Immature natural killer cell (primary cell): ENCODE results near the gene TM4SF1. TPM values are rescaled to one million over a fixed set of nuclear protein-coding genes. Genes with fewer than 3 reads are reported as not detected.
"Not testable (repeated sequence)": the region's sequence is repeated elsewhere in the genome, so short reads cannot be mapped to it uniquely, and the experiment has no call there.

Experiments
- DNase-seq, 3 donors: peaks; one replicate each; pipeline ENCODE4 v3.0.0; 2022; ENCODE audit warnings: mixed read lengths in 1 of 3
- H3K27ac Mint-ChIP-seq, 6 donors: one replicate each; pipeline ENCODE4 v1.8.0; 2020; ENCODE audit warnings: mixed read lengths in 6 of 6, mild to moderate bottlenecking in 5 of 6, inconsistent platforms in 4 of 6, moderate library complexity in 3 of 6
- H3K27me3 Mint-ChIP-seq, 3 donors: one replicate each; pipeline ENCODE4 v1.8.0; 2020 to 2021; ENCODE audit warnings: low read depth in 3 of 3, mild to moderate bottlenecking in 3 of 3, mixed read lengths in 3 of 3, moderate library complexity in 3 of 3, inconsistent platforms in 1 of 3
- H3K36me3 Mint-ChIP-seq, 3 donors: one replicate each; pipeline ENCODE4 v1.8.0; 2020; ENCODE audit warnings: mixed read lengths in 3 of 3, inconsistent platforms in 2 of 3, mild to moderate bottlenecking in 2 of 3
- H3K4me1 Mint-ChIP-seq, 2 donors: one replicate each; pipeline ENCODE4 v1.8.0; 2020; ENCODE audit warnings: inconsistent platforms in 2 of 2, mild to moderate bottlenecking in 2 of 2, mixed read lengths in 2 of 2, moderate library complexity in 1 of 2
- H3K4me3 Mint-ChIP-seq, 5 donors: one replicate each; pipeline ENCODE4 v1.8.0; 2020; ENCODE audit warnings: mild to moderate bottlenecking in 5 of 5, mixed read lengths in 5 of 5, inconsistent platforms in 3 of 5, moderate library complexity in 3 of 5
- H3K9me3 Mint-ChIP-seq, 6 donors: one replicate each; pipeline ENCODE4 v1.8.0; 2020; ENCODE audit warnings: mild to moderate bottlenecking in 6 of 6, mixed read lengths in 6 of 6, inconsistent platforms in 4 of 6, moderate library complexity in 3 of 6
- polyA plus RNA-seq, 3 donors: library from polyadenylated mRNA; unstranded; fragments of 300-500 nt; fragmentation: Illumina TruSeq; gene quantifications; one replicate each; pipeline ENCODE4 v1.2.3, GENCODE V29; 2021

The TM4SF1 gene
- polyA plus RNA-seq, 3 donors from 2014 or later: not detected

- Mint-ChIP-seq H3K9me3 (no peaks in the 10 kb centered on the region), H3K4me1 (peaks cover 7 to 23% of the 10 kb centered on the region in 2 donors)
Observed at GRCh38 chr3:149388531-149389417, 11.3 kb upstream of the TM4SF1 start.

GRCh38 chr3:149388001-149388440, 10.6 kb upstream of the TM4SF1 start:
- H3K27ac Mint-ChIP-seq: no peak overlapping the region
- H3K36me3 Mint-ChIP-seq: no peaks in the 10 kb centered on the region
- H3K9me3 Mint-ChIP-seq: no peaks in the 10 kb centered on the region

More at GRCh38 chr3:149388531-149389417, 11.3 kb upstream of the TM4SF1 start:
- Mint-ChIP-seq H3K4me3 (no peak overlapping the region), H3K27ac (no peak overlapping the region), H3K27me3 (peaks cover 0 to 2% (median 1%) of the 10 kb centered on the region in 3 donors), H3K36me3 (no peaks in the 10 kb centered on the region)
- DNase-seq: no peak

DNA sequence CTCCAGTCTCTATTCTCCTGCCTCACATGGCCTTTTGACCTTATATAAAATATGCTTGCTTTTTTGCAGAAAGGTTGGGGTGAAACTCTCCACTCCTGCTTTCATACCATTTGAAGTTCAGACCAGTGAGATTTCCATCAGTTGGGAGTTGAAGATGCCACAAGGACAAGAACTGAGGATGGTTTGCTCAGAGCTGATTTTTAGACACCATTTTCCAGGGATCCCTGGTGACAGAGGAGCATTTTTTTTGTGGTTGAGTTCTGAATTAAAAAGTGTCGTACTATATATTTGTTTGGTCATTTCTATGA, 8.8 kb upstream of the TM4SF1 start:
- no peak overlapping the region for H3K4me3 Mint-ChIP-seq
- H3K36me3 Mint-ChIP-seq: no peaks in the 10 kb centered on the region
- H3K27ac Mint-ChIP-seq: no peak overlapping the region
- H3K4me1 Mint-ChIP-seq: peaks cover 12 to 24% of the 10 kb centered on the region in 2 donors
- DNase-seq: no peak
- peaks cover 0 to 2% (median 1%) of the 10 kb centered on the region in 3 donors for H3K27me3 Mint-ChIP-seq
- no peaks in the 10 kb centered on the region for H3K9me3 Mint-ChIP-seq

More at GRCh38 chr3:149388001-149388440, 10.6 kb upstream of the TM4SF1 start:
- DNase-seq: no peak
- Mint-ChIP-seq H3K4me1 (peaks cover 12 to 24% of the 10 kb centered on the region in 2 donors), H3K4me3 (no peak overlapping the region), H3K27me3 (peaks cover 0 to 2% (median 1%) of the 10 kb centered on the region in 3 donors)

GRCh38 chr3:149385617-149386298, 8.3 kb upstream of the TM4SF1 start:
- no peak for DNase-seq
- Mint-ChIP-seq H3K9me3 (no peaks in the 10 kb centered on the region), H3K4me3 (no peak overlapping the region), H3K27me3 (peaks cover 0 to 2% (median 1%) of the 10 kb centered on the region in 3 donors), H3K4me1 (peaks cover 12 to 24% of the 10 kb centered on the region in 2 donors), H3K27ac (no peak overlapping the region), H3K36me3 (no peaks in the 10 kb centered on the region)

- no peaks in the 10 kb centered on the region for H3K36me3 Mint-ChIP-seq
- H3K27me3 Mint-ChIP-seq: peaks cover 0 to 2% (median 1%) of the 10 kb centered on the region in 3 donors
- peaks cover 12 to 24% of the 10 kb centered on the region in 2 donors for H3K4me1 Mint-ChIP-seq
- no peak for DNase-seq
- no peaks in the 10 kb centered on the region for H3K9me3 Mint-ChIP-seq
- H3K27ac Mint-ChIP-seq: no peak overlapping the region
- no peak overlapping the region for H3K4me3 Mint-ChIP-seq
Observed at GRCh38 chr3:149384911-149385321, 7.5 kb upstream of the TM4SF1 start.

DNA sequence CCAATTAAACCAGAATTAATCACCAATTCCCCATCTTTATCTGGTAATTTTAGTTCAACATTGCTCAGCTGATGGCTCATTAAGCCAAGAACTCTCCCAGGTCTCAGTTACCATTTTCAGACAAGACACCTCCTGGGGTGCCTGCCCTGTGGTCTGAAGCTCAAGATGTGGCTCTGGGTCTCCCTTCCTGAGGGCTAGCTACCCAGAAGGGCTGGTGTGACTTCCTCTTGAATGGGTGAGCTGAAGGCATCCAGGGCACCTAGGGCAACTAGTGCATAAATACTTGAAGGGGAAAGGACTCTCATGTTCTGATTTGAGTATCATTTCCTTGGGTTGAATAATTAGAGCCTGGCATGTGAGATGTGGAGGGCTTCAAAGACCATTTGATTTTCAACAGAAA, 6.7 kb upstream of the TM4SF1 start:
- H3K36me3 Mint-ChIP-seq: no peaks in the 10 kb centered on the region
- H3K4me1 Mint-ChIP-seq: peaks cover 12 to 24% of the 10 kb centered on the region in 2 donors
- peak overlapping the region in 2 of 6 donors; percentile 28 to 81 for H3K27ac Mint-ChIP-seq
- peaks cover 0 to 2% (median 1%) of the 10 kb centered on the region in 3 donors for H3K27me3 Mint-ChIP-seq
- peak overlapping the region in 2 of 5 donors; percentile 10 to 38 for H3K4me3 Mint-ChIP-seq
- DNase-seq: peak in 2 of 3 donors; percentile 21 to 30
- no peaks in the 10 kb centered on the region for H3K9me3 Mint-ChIP-seq

- DNase-seq: no peak
- Mint-ChIP-seq H3K9me3 (no peaks in the 10 kb centered on the region), H3K27me3 (peaks cover 0 to 2% (median 1%) of the 10 kb centered on the region in 3 donors), H3K36me3 (no peaks in the 10 kb centered on the region), H3K27ac (peak overlapping the region in 2 of 6 donors; percentile 42 to 81), H3K4me1 (peaks cover 12 to 24% of the 10 kb centered on the region in 2 donors), H3K4me3 (peak overlapping the region in 1 of 5 donors; percentile 49)
Observed at GRCh38 chr3:149383703-149384102, 6.3 kb upstream of the TM4SF1 start.

DNA sequence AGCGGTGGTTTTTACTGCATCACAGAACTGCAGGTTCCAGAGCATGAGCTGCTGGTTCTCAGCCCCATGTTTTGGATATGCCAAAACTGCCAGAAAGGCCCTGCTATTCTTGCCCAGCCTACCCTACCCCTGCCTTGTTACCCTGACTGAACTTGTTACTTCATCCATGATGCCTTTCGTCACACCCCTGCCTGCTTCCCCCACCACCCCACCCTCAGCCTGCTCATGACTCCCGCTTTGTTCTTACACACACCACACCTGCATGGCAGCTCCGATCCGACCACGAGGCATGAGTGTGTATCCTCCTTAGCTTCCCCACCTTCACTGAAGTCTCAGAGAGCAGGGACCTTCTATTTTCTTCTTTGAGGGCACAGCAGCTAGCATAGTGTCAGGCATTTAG, 5.1 kb upstream of the TM4SF1 start:
- Mint-ChIP-seq H3K27me3 (peaks cover 0 to 1% (median 0%) of the 10 kb centered on the region in 3 donors), H3K36me3 (no peaks in the 10 kb centered on the region), H3K4me1 (peaks cover 12 to 26% of the 10 kb centered on the region in 2 donors), H3K27ac (no peak overlapping the region), H3K4me3 (no peak overlapping the region), H3K9me3 (no peaks in the 10 kb centered on the region)
- DNase-seq: no peak

DNA sequence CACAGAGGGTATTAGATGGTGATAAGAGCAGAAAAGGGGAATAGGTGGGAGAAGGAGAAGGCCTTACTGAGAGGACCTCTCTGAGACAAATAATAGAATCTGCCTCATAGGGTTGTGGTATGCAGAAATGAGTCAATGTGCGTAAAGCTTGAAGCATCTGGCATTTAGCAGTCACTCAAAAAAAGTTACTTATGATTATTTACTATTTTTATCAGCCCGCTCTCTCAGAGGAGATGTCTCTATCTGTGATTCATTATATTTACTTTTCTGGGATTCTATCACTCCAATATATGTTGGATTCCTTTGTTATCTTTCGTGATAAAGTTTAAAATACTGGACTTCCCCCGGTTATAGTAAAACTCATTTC, 4.6 kb upstream of the TM4SF1 start:
- Mint-ChIP-seq H3K4me3 (no peak overlapping the region), H3K27me3 (peaks cover 0 to 1% (median 0%) of the 10 kb centered on the region in 3 donors), H3K36me3 (no peaks in the 10 kb centered on the region), H3K4me1 (peaks cover 12 to 31% of the 10 kb centered on the region in 2 donors), H3K9me3 (no peaks in the 10 kb centered on the region), H3K27ac (no peak overlapping the region)
- DNase-seq: no peak

- Mint-ChIP-seq H3K36me3 (no peaks in the 10 kb centered on the region), H3K4me1 (peaks cover 12 to 34% of the 10 kb centered on the region in 2 donors), H3K4me3 (no peak overlapping the region), H3K27me3 (peaks cover 0 to 1% (median 0%) of the 10 kb centered on the region in 3 donors), H3K27ac (no peak overlapping the region), H3K9me3 (no peaks in the 10 kb centered on the region)
- DNase-seq: no peak
Observed at GRCh38 chr3:149381173-149382100, 4.0 kb upstream of the TM4SF1 start.

GRCh38 chr3:149380220-149380619, 2.8 kb upstream of the TM4SF1 start:
- DNase-seq, H3K4me3 Mint-ChIP-seq, H3K9me3 Mint-ChIP-seq, H3K36me3 Mint-ChIP-seq, H3K27ac Mint-ChIP-seq, H3K27me3 Mint-ChIP-seq: not testable (repeated sequence)
- H3K4me1 Mint-ChIP-seq: peaks cover 12 to 31% of the 10 kb centered on the region in 2 donors

DNA sequence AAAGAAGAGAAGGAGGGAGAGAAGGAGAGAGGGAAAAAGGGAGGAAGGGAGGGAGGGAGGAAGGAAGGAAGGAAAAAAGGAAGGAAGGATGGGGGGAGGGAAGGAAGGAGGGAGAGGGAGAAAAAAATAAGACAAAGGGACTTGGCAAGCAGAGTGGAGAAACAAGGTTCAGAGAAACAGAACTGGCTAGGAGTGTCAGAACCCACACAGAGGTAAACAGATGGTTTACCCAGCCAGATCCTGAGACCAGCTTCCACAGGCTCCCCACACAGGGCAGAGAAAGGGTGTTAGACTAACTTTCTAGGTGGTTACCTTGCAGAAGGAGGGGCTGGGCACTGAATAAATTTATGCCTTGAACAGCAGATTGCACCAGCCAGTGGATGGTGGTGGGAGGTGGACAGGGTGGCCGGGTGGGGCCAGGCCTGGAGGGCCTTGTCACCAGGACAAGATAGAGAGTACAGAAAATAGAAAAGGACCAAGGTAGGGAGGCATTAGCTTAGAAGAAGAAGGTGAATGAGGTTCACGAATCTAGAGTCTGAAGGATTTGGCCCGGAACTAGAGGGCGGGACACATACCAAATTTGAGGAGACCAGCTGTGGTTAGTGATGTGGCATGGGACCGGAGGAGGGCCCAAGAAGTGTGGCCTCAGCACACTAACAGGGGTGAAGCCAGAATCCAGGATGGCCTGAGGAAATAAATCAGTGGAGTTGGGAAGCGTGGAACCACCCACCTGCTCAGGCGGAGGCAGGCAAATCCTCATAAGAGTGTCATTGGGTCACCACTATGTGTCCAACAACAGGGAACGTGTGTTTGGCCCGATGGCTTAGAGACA, 1.2 kb upstream of the TM4SF1 start:
- Mint-ChIP-seq H3K9me3 (no peaks in the 10 kb centered on the region), H3K4me1 (peaks cover 4 to 16% of the 10 kb centered on the region in 2 donors), H3K27ac (no peak overlapping the region), H3K4me3 (no peak overlapping the region), H3K27me3 (peaks cover 0 to 1% (median 0%) of the 10 kb centered on the region in 3 donors), H3K36me3 (no peaks in the 10 kb centered on the region)
- no peak for DNase-seq
